Brain microvascular endothelial cell (primary cell): ENCODE measurements around the gene COL23A1.

Source experiments
- DNase-seq: peaks from one replicate; pipeline ENCODE4 v3.0.0-alpha.2; 2020
- H3K27ac ChIP-seq: fragments of 250-450 bp; sonication (Bioruptor Pico); 2 replicates; pipeline ENCODE4 v1.5.1; 2020; ENCODE audit warnings: mild to moderate bottlenecking, moderate library complexity
- H3K27me3 ChIP-seq: fragments of 250-450 bp; sonication (Bioruptor Pico); replicated peaks from 2 replicates; pipeline ENCODE4 v1.5.1; 2020; ENCODE audit warnings: mild to moderate bottlenecking
- H3K36me3 ChIP-seq: fragments of 250-450 bp; sonication (Bioruptor Pico); replicated peaks from 2 replicates; pipeline ENCODE4 v1.5.1; 2020; ENCODE audit warnings: mild to moderate bottlenecking
- H3K4me3 ChIP-seq: 2 replicates; pipeline ENCODE4 v1.5.1; 2011; ENCODE audit warnings: low read depth, mild to moderate bottlenecking, control low read depth, low read length, moderate library complexity
- in situ Hi-C: cut with HindIII; loops from 2 replicates; pipeline ENCODE4 v1.10.0; 2017; ENCODE audit warnings: low sequenced_read_pairs, low pct_ligation_motif_present
- TF ChIP-seq, protein P1 (sequence below): IDR thresholded peaks from 2 replicates; pipeline ENCODE4 v1.5.1; 2011; ENCODE audit warnings: low read depth, mild to moderate bottlenecking, moderate library complexity, low read length, control low read depth, inconsistent platforms; ENCODE audit errors: missing control alignments

Gene COL23A1

DNA sequence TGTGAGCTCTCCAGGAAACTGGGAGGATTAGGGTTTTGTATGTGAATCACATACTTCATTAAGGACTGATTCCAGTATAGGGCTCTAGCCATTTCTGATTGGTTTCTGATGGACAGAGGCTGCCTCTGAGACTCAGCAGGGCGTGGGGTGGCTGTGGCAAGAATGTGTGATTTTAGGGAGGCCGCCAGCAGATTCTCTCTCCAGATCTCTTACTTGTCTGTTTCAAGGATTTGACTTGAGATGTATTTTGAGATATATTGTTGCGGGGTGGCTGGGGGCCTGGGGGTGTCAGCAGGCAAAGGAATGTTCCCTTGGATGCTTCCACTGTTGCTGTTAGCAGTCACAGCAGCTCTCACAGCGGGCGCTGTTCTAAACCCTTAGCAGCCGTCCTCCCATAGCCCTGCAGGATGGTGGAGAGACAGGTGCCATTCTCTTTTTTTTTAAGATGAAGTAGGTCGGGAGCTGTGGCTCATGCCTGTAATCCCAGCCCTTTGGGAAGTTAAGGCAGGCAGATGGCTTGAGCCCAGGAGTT, 393.8 kb downstream of the COL23A1 start:
- Histone ChIP-seq H3K27ac (no peak overlapping the region), H3K4me3 (no peak overlapping the region), H3K36me3 (no peaks in the 10 kb centered on the region), H3K27me3 (peaks cover 4% of the 10 kb centered on the region)
- no peak for DNase-seq
- TF ChIP-seq, protein P1, sequence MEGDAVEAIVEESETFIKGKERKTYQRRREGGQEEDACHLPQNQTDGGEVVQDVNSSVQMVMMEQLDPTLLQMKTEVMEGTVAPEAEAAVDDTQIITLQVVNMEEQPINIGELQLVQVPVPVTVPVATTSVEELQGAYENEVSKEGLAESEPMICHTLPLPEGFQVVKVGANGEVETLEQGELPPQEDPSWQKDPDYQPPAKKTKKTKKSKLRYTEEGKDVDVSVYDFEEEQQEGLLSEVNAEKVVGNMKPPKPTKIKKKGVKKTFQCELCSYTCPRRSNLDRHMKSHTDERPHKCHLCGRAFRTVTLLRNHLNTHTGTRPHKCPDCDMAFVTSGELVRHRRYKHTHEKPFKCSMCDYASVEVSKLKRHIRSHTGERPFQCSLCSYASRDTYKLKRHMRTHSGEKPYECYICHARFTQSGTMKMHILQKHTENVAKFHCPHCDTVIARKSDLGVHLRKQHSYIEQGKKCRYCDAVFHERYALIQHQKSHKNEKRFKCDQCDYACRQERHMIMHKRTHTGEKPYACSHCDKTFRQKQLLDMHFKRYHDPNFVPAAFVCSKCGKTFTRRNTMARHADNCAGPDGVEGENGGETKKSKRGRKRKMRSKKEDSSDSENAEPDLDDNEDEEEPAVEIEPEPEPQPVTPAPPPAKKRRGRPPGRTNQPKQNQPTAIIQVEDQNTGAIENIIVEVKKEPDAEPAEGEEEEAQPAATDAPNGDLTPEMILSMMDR: no peak
- in situ Hi-C loops: no loop called here

DNA sequence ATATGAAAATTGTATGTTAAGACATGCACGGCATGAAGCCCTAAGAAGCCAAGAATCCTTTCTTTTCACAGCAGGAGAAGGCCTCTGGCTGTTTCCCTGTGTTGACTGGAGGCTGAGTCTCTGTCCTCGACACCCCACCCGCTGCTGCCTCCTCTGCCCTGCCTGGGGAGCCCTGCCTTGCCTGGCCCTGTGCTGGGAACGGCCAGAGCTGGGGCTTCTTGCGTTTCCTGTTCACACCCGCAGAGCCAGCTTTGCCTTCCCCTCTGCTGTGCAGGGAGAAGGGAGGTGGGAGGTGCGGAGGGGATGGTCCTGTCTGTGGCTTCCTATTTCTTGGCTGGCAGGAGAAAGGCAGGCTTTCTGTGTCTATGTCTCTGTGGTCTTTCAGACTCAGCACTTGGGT, 396.2 kb downstream of the COL23A1 start:
- H3K27ac ChIP-seq: no peak overlapping the region
- peaks cover 4% of the 10 kb centered on the region for H3K27me3 ChIP-seq
- TF ChIP-seq, protein P1: no peak
- DNase-seq: no peak
- in situ Hi-C loops: no loop called here
- H3K4me3 ChIP-seq: no peak overlapping the region
- no peaks in the 10 kb centered on the region for H3K36me3 ChIP-seq

DNA sequence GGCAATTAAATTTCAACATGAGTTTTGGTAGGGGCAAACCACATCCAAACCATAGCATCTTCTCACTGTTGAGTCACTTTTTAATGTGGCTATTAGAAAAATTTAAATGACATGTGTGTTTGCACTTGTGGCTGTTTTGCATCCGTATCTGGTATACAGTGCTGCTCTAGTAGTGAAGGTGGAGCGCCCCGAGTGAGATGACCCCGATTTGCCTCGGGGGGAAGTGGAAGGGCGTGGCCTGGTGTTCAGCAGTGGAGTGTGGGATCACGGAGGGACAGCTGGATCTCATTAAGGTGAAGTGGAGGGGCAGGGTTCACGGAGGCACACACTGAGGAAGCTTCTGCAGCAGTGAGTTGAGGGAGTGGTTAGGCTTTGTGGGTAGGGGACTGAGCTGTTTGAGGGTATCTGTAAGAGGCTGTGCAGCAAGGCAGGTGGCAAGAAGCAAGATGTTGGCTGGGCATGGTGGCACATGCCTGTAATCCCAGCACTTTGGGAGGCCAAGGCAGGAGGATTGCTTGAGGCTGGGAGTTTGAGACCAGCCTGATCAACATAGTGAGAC, 396.9 kb downstream of the COL23A1 start:
- no peak overlapping the region for H3K27ac ChIP-seq

DNA sequence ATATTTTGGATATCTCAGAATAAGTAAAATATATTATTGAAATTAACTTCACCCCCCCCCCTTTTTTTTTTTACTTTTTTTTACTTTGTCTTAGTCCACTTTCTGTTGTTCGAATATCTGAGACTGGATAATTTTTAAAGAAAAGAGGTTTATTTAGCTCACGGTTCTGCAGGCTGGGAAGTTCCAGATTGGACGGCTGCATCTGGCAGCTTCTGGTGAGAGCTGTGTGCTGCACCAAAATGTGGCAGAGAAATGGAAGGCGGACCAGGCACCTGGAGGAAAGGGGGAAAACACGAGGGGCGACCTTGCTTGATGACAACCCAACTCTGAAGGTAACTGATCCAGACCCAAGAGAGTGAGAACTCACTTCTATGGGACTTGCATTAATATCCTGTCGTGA, 397.4 kb downstream of the COL23A1 start:
- Histone ChIP-seq H3K27me3 (peaks cover 4% of the 10 kb centered on the region), H3K27ac (no peak overlapping the region), H3K36me3 (no peaks in the 10 kb centered on the region), H3K4me3 (no peak overlapping the region)
- in situ Hi-C loops: no loop called here
- TF ChIP-seq, protein P1: no peak
- DNase-seq: no peak

More for the DNA sequence above, 396.9 kb downstream of the COL23A1 start:
- no peak for DNase-seq
- Histone ChIP-seq H3K36me3 (no peaks in the 10 kb centered on the region), H3K27me3 (peaks cover 4% of the 10 kb centered on the region), H3K4me3 (no peak overlapping the region)
- in situ Hi-C loops: no loop called here
- TF ChIP-seq, protein P1: no peak

DNA sequence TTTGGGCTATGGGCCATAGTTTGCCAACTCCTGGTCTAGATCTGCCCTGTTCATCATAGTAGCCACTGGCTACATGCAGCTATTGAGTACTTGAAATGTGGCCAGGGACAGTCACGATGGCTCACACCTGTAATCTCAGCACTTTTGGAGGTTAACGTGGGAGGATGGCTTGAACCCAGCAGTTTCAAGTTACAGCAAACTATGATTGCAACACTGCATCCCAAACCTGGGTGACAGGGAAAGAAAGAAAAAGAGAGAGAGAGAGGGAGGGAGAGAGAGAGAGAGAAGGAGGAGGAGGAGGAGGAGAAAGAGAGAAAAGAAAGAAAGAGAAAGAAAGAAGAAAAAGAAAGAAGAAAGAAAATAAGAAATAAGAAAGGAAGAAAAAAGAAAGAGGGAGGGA, 397.9 kb downstream of the COL23A1 start:
- Histone ChIP-seq H3K36me3 (no peaks in the 10 kb centered on the region), H3K27ac (no peak overlapping the region), H3K4me3 (no peak overlapping the region), H3K27me3 (peaks cover 4% of the 10 kb centered on the region)
- DNase-seq: no peak
- TF ChIP-seq, protein P1: no peak
- in situ Hi-C loops: no loop called here

DNA sequence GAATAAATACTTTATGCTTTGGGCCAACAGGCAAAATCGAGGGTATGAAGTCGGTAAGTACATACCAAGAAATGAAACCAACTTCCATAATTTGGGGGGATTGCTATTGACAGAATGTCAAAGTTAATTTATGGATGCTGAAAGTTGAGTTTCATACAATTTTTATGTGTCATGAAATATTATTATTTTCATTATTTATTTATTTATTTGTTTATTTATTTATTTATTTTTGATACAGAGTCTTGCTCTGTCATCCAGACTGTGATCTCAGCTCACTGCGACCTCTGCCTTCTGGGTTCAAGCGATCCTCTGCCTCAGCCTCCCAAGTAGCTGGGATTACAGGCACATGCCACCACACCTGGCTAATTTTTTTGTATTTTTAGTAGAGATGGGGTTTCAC, 398.5 kb downstream of the COL23A1 start:
- TF ChIP-seq, protein P1: no peak
- no peak overlapping the region for H3K27ac ChIP-seq
- in situ Hi-C loops: no loop called here
- H3K36me3 ChIP-seq: no peaks in the 10 kb centered on the region
- H3K27me3 ChIP-seq: peaks cover 4% of the 10 kb centered on the region
- no peak overlapping the region for H3K4me3 ChIP-seq
- DNase-seq: no peak
